Astrocyte (in vitro differentiated cells and primary cell): Measurements from ENCODE around the gene FTO.

Experiments
- EZH2 ChIP-seq: IDR thresholded peaks from 2 replicates; pipeline ENCODE4 v1.6.1; 2012; ENCODE audit warnings: mild to moderate bottlenecking, low read length, inconsistent platforms; ENCODE audit not compliant: insufficient read depth
- TF ChIP-seq, protein P1 (sequence below): IDR thresholded peaks from 2 replicates; pipeline ENCODE4 v1.5.1; 2011; ENCODE audit warnings: low read depth, mild to moderate bottlenecking, inconsistent platforms, low read length, moderate library complexity; ENCODE audit not compliant: insufficient read depth

- TF ChIP-seq, protein P1, sequence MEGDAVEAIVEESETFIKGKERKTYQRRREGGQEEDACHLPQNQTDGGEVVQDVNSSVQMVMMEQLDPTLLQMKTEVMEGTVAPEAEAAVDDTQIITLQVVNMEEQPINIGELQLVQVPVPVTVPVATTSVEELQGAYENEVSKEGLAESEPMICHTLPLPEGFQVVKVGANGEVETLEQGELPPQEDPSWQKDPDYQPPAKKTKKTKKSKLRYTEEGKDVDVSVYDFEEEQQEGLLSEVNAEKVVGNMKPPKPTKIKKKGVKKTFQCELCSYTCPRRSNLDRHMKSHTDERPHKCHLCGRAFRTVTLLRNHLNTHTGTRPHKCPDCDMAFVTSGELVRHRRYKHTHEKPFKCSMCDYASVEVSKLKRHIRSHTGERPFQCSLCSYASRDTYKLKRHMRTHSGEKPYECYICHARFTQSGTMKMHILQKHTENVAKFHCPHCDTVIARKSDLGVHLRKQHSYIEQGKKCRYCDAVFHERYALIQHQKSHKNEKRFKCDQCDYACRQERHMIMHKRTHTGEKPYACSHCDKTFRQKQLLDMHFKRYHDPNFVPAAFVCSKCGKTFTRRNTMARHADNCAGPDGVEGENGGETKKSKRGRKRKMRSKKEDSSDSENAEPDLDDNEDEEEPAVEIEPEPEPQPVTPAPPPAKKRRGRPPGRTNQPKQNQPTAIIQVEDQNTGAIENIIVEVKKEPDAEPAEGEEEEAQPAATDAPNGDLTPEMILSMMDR = no peak
- no peak for TF ChIP-seq EZH2
Measured at GRCh38 chr16:53841884-53842283, 137.9 kb downstream of the FTO start.
